Measurements from ENCODE around the gene ERC2.

GRCh38 chr3:55934771-55935170 lies 533.5 kb downstream of the ERC2 start:
- TF ChIP-seq CEBPB (IDR thresholded peaks at IDR 0.05): no peak
- TF ChIP-seq FOSL2 (IDR thresholded peaks at IDR 0.05): no peak
- TF ChIP-seq FOSL2 (CRISPR knock-in tag; IDR thresholded peaks at IDR 0.05): no peak
- no peak for TF ChIP-seq POLR2A (IDR thresholded peaks at IDR 0.05; ENCODE audit: low read length)
- TF ChIP-seq CTCF (IDR thresholded peaks at IDR 0.05): no peak
- no peak for TF ChIP-seq ZC3H11A (IDR thresholded peaks at IDR 0.05)
- TF ChIP-seq, protein P1, sequence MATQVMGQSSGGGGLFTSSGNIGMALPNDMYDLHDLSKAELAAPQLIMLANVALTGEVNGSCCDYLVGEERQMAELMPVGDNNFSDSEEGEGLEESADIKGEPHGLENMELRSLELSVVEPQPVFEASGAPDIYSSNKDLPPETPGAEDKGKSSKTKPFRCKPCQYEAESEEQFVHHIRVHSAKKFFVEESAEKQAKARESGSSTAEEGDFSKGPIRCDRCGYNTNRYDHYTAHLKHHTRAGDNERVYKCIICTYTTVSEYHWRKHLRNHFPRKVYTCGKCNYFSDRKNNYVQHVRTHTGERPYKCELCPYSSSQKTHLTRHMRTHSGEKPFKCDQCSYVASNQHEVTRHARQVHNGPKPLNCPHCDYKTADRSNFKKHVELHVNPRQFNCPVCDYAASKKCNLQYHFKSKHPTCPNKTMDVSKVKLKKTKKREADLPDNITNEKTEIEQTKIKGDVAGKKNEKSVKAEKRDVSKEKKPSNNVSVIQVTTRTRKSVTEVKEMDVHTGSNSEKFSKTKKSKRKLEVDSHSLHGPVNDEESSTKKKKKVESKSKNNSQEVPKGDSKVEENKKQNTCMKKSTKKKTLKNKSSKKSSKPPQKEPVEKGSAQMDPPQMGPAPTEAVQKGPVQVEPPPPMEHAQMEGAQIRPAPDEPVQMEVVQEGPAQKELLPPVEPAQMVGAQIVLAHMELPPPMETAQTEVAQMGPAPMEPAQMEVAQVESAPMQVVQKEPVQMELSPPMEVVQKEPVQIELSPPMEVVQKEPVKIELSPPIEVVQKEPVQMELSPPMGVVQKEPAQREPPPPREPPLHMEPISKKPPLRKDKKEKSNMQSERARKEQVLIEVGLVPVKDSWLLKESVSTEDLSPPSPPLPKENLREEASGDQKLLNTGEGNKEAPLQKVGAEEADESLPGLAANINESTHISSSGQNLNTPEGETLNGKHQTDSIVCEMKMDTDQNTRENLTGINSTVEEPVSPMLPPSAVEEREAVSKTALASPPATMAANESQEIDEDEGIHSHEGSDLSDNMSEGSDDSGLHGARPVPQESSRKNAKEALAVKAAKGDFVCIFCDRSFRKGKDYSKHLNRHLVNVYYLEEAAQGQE (IDR thresholded peaks at IDR 0.05): no peak
- TF ChIP-seq PHF8 (IDR thresholded peaks at IDR 0.05; ENCODE audit: borderline replicate concordance, low read depth): no peak
- TF ChIP-seq MYC (IDR thresholded peaks at IDR 0.05; ENCODE audit: borderline replicate concordance, low read length): no peak
- no peak for TF ChIP-seq MAX (IDR thresholded peaks at IDR 0.05)
